ENCODE measurements around the gene MRO.

DNA sequence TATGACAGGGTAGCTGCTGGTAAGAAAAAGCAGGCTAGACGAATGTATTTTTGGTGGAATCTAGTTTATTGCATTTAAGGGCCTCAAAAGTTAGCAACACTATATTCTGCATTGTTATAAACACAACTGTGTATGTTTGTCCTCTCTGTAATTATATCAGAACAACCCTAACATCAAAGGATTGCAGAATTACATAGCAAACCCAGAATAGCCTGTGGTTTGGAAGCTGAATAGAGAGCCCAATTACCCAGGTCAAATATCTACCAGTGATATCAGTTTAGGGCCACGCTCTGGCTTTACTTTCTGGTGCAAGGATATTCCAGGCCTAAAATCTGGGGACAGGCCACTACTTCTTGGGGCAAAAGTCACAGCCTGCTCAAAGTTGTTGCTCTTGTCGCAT, 25.1 kb upstream of the MRO start:
- TF ChIP-seq, protein P1, sequence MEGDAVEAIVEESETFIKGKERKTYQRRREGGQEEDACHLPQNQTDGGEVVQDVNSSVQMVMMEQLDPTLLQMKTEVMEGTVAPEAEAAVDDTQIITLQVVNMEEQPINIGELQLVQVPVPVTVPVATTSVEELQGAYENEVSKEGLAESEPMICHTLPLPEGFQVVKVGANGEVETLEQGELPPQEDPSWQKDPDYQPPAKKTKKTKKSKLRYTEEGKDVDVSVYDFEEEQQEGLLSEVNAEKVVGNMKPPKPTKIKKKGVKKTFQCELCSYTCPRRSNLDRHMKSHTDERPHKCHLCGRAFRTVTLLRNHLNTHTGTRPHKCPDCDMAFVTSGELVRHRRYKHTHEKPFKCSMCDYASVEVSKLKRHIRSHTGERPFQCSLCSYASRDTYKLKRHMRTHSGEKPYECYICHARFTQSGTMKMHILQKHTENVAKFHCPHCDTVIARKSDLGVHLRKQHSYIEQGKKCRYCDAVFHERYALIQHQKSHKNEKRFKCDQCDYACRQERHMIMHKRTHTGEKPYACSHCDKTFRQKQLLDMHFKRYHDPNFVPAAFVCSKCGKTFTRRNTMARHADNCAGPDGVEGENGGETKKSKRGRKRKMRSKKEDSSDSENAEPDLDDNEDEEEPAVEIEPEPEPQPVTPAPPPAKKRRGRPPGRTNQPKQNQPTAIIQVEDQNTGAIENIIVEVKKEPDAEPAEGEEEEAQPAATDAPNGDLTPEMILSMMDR (IDR thresholded peaks at IDR 0.05): no peak
- TF ChIP-seq POLR2A (IDR thresholded peaks at IDR 0.05): no peak
- no peak for TF ChIP-seq POLR2AphosphoS5 (IDR thresholded peaks at IDR 0.05)
